HG03060 (cell line): ENCODE data around the gene HOXA3.

Experiments
- ATAC-seq: cut with Tn5 transposase; IDR thresholded peaks from one replicate; pipeline ENCODE4 v1.9.1; 2021; ENCODE audit warnings: low read depth, moderate number of reproducible peaks; ENCODE audit not compliant: unreplicated experiment

The HOXA3 gene

GRCh38 chr7:27179503-27180430, 27.4 kb upstream of the HOXA3 start:
- ATAC-seq: no peak

GRCh38 chr7:27179030-27179429, 26.6 kb upstream of the HOXA3 start:
- no peak for ATAC-seq

GRCh38 chr7:27178366-27178765, 26.0 kb upstream of the HOXA3 start:
- ATAC-seq: no peak

GRCh38 chr7:27177795-27178320, 25.5 kb upstream of the HOXA3 start:
- no peak for ATAC-seq

- no peak for ATAC-seq
Measured at GRCh38 chr7:27176962-27177794, 24.8 kb upstream of the HOXA3 start.

- no peak for ATAC-seq
Measured at GRCh38 chr7:27176524-27176845, 24.1 kb upstream of the HOXA3 start.

GRCh38 chr7:27175626-27176523, 23.5 kb upstream of the HOXA3 start:
- ATAC-seq: no peak

GRCh38 chr7:27174874-27175625, 22.7 kb upstream of the HOXA3 start:
- no peak for ATAC-seq

GRCh38 chr7:27173956-27174873, 21.8 kb upstream of the HOXA3 start, which contains the start of gene HOXA10:
TSS of gene HOXA10 (minus strand) at chr7:27174320. CDS start at chr7:27174306, 14 bp downstream.
- ATAC-seq: no peak

GRCh38 chr7:27173511-27173955, 21.1 kb upstream of the HOXA3 start:
- no peak for ATAC-seq

GRCh38 chr7:27172823-27173510, 20.6 kb upstream of the HOXA3 start:
- ATAC-seq: no peak

GRCh38 chr7:27172315-27172774, 20.0 kb upstream of the HOXA3 start:
- ATAC-seq: no peak

- no peak for ATAC-seq
Measured at GRCh38 chr7:27171637-27172314, 19.4 kb upstream of the HOXA3 start.

GRCh38 chr7:27171325-27171636, 18.9 kb upstream of the HOXA3 start:
- ATAC-seq: no peak

- ATAC-seq: no peak
Measured at GRCh38 chr7:27170426-27171324, 18.3 kb upstream of the HOXA3 start.

- no peak for ATAC-seq
Measured at GRCh38 chr7:27169658-27170425, 17.5 kb upstream of the HOXA3 start.
